Panc1 (cell line): ENCODE data around the gene SMARCA2.

ENCODE experiments used
- REST ChIP-seq, 2 experiments: IDR thresholded peaks; 2 replicates each; pipeline ENCODE4 v1.6.1; 2011 to 2012; ENCODE audit warnings: low read depth in 2 of 2, control low read depth in 1 of 2, low read length in 1 of 2, mild to moderate bottlenecking in 1 of 2, moderate library complexity in 1 of 2; ENCODE audit not compliant: insufficient read depth in 1 of 2
- TF ChIP-seq, protein P1 (sequence below): fragments of 450-650 bp; IDR thresholded peaks from 2 replicates; pipeline ENCODE4 v1.5.1; 2017; ENCODE audit warnings: mild to moderate bottlenecking

DNA sequence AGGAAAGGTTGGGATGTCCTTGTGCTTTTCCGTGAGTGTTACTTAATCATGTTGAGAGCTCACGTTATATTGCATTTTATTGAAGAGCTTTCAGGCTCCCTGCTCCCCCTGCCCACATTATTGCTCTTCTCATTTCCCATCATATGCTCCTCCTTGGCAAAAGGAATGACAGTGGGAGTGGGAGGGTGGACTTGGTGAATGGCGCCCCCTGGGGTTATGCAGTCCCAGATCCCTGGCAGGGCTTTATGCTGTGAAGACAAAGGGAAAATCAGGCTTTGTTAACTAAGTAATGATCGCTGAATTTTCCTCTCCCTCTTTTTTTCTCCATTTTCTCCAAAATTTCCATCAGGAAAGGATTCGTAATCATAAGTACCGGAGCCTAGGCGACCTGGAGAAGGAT lies 166.6 kb downstream of the SMARCA2 start:
- TF ChIP-seq, protein P1, sequence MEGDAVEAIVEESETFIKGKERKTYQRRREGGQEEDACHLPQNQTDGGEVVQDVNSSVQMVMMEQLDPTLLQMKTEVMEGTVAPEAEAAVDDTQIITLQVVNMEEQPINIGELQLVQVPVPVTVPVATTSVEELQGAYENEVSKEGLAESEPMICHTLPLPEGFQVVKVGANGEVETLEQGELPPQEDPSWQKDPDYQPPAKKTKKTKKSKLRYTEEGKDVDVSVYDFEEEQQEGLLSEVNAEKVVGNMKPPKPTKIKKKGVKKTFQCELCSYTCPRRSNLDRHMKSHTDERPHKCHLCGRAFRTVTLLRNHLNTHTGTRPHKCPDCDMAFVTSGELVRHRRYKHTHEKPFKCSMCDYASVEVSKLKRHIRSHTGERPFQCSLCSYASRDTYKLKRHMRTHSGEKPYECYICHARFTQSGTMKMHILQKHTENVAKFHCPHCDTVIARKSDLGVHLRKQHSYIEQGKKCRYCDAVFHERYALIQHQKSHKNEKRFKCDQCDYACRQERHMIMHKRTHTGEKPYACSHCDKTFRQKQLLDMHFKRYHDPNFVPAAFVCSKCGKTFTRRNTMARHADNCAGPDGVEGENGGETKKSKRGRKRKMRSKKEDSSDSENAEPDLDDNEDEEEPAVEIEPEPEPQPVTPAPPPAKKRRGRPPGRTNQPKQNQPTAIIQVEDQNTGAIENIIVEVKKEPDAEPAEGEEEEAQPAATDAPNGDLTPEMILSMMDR: peak; percentile 48
- TF ChIP-seq REST (IDR thresholded peaks at IDR 0.05; ENCODE audit: insufficient read depth in 1 of 2, low read depth in 2 of 2, low read length in 1 of 2): no peak
